ENCODE results near the gene SPDYC. TPM values are rescaled to one million over a fixed set of nuclear protein-coding genes. Genes with fewer than 3 reads are reported as not detected.

SPDYC gene
- total and polyA plus RNA-seq, 11 donors = not detected

DNA sequence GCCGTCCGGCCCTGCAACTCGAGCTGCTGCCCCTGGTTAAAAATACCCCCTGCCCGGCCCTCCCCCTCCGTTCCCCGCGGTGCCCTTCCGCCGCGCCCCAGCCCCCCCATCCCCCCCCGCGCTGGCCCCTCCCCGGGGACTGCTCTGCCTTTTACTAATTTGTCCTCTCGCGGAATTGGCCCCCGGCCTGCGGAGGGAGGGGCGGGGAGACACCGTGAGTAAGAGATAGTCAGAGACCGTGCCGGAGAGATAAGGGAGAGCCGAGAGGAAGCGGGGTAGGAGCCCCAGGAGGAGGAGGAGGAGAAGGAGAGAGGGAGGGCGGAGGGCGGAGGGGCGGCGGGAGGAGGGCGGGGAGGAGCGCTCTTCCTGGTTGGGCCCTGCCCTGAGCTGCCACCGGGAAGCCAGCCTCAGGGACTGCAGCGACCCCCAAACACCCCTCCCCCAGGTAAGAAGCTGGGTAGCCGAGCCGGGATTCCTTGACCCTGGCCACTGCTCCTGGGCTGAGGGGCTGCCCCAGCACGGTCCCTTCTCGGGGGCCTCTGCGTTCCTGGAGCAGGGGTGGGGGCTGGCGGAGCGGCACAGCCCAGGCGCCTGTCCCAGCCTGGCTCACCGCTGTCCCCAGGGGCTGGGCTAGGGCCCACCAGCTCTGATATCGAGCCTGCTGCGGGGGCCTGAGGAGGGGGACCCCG is 11.7 kb downstream of the SPDYC start, which contains the start of gene CAPN1:
TSS of gene CAPN1 (plus strand) at position 360 of the 689 bp plus-strand sequence. CDS start 774 bp downstream, outside the sequence.
- peak within 1 kb of the TSS; percentile 73 to 98 (median 93) for H3K27ac ChIP-seq
- peaks cover 0 to 31% (median 21%) of the 10 kb centered on the region in 9 donors for H3K36me3 ChIP-seq
- no peak for TF ChIP-seq POLR2A (IDR thresholded peaks at IDR 0.05)
- TF ChIP-seq, protein P1, sequence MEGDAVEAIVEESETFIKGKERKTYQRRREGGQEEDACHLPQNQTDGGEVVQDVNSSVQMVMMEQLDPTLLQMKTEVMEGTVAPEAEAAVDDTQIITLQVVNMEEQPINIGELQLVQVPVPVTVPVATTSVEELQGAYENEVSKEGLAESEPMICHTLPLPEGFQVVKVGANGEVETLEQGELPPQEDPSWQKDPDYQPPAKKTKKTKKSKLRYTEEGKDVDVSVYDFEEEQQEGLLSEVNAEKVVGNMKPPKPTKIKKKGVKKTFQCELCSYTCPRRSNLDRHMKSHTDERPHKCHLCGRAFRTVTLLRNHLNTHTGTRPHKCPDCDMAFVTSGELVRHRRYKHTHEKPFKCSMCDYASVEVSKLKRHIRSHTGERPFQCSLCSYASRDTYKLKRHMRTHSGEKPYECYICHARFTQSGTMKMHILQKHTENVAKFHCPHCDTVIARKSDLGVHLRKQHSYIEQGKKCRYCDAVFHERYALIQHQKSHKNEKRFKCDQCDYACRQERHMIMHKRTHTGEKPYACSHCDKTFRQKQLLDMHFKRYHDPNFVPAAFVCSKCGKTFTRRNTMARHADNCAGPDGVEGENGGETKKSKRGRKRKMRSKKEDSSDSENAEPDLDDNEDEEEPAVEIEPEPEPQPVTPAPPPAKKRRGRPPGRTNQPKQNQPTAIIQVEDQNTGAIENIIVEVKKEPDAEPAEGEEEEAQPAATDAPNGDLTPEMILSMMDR (IDR thresholded peaks at IDR 0.05) = no peak
- peaks cover 0 to 30% (median 12%) of the 10 kb centered on the region in 12 donors for H3K4me1 ChIP-seq
- intact Hi-C loops (cut with DNase I) = loop anchor here in 9 of 10 donors (2.0 to 10.0 kb wide), 8 partner anchors 44 to 169 kb away; partner anchors contain the start of genes TM7SF2 (in 5 of the 9), ARL2 (in 2 of the 9), FAU (in 2 of the 9) and MRPL49 (in 2 of the 9)
- H3K27me3 ChIP-seq = no peaks in the 10 kb centered on the region
- 0 to 1% (median 0%) methylated on average over 15 to 43 of the region's 43 CpGs for WGBS, 4 donors
- H3K4me3 ChIP-seq = peak within 1 kb of the TSS; percentile 65 to 98 (median 80)
- H3K9me3 ChIP-seq = no peaks in the 10 kb centered on the region
- peak; percentile 79 to 92 (median 91) for DNase-seq
- ATAC-seq = peak; percentile 68 to 86 (median 82)

DNA sequence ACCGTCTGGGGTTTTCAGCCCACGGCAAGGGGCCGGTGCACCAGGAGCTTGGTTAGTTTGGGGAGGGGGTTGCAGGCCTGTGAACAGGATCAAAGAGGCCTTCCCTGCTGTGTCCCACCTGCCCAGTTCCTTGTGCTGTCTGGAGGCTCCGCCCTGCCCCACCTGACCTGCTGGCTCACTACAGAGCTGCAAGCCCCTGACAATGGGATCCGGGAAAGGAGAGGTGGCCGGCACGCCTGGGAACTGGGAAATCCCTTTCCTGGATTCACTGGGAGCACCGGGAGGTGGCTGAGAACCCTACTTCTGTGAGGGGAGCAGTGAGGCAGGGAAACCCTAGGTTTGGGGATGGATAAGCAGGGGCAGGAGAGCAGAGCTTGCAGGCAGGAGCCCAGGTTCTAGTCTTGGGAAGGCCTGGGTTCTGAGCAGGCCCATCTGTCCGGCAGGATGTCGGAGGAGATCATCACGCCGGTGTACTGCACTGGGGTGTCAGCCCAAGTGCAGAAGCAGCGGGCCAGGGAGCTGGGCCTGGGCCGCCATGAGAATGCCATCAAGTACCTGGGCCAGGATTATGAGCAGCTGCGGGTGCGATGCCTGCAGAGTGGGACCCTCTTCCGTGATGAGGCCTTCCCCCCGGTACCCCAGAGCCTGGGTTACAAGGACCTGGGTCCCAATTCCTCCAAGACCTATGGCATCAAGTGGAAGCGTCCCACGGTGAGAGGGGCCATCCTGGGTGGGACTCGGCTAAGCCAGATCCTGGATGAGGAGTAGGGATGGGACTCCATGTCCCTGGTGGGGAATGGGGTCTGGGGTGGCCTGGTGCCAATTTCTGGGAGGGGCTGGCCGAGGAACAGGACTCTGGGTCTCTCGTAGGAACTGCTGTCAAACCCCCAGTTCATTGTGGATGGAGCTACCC is 12.5 kb downstream of the SPDYC start:
- intact Hi-C loops (cut with DNase I) = loop anchor here in 8 of 10 donors (5.0 to 10.0 kb wide), 5 partner anchors 45 to 170 kb away; partner anchors contain the start of genes TM7SF2 (in 3 of the 8), FAU (in 2 of the 8), MRPL49 (in 2 of the 8) and ARL2 (in 1 of the 8)
- 34 to 42% (median 40%) methylated on average over 10 to 23 of the region's 23 CpGs for WGBS, 4 donors
- no peak for TF ChIP-seq POLR2A (IDR thresholded peaks at IDR 0.05)
- TF ChIP-seq, protein P1 (IDR thresholded peaks at IDR 0.05) = no peak

DNA sequence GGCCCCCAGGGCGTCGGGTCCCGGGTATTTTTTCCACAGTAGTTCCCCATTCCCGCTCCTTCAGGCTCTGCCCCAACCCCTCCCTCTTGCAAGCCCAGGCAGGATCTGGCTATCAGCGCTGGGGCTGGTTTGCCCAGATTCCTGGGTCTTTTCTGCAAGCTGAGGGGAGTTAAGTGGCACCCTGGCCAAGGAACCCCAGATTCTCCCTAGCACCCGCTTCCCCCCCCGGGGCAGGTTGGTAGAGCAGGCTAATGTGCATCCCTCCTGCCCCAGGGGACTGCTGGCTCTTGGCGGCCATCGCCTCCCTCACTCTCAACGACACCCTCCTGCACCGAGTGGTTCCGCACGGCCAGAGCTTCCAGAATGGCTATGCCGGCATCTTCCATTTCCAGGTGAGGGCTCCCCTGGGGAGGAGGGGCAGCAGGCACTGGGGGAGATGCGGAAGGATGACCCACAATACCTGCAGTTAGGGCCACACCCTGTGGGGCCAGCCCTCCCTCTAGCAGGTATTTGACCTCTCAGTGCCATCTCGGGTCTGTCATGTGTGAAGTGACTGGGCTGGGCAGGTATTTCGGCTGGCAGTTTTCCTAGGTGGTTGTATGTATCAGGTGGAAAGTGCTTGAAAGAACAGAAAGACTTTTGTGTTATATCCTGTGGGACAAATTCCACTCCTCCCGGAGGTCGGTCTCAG is 13.3 kb downstream of the SPDYC start:
- Histone ChIP-seq H3K4me1 (peaks cover 0 to 30% (median 12%) of the 10 kb centered on the region in 12 donors), H3K9me3 (no peaks in the 10 kb centered on the region), H3K27me3 (no peaks in the 10 kb centered on the region), H3K27ac (peak overlapping the region in 4 of 12 donors; percentile 15 to 98 (median 93)), H3K36me3 (peaks cover 0 to 48% (median 36%) of the 10 kb centered on the region in 9 donors), H3K4me3 (peak overlapping the region in 6 of 12 donors; percentile 65 to 98 (median 88))
- intact Hi-C loops (cut with DNase I) = loop anchor here in 8 of 10 donors (5.0 to 10.0 kb wide), 5 partner anchors 46 to 171 kb away; partner anchors contain the start of genes TM7SF2 (in 3 of the 8), FAU (in 2 of the 8), MRPL49 (in 2 of the 8) and ARL2 (in 1 of the 8)
- TF ChIP-seq POLR2A (IDR thresholded peaks at IDR 0.05) = no peak
- TF ChIP-seq, protein P1 (IDR thresholded peaks at IDR 0.05) = no peak
- ATAC-seq (no peak), DNase-seq (no peak)
- 81 to 86% (median 85%) methylated on average over 17 to 19 of the region's 19 CpGs for WGBS, 4 donors

More for the DNA sequence above, 12.5 kb downstream of the SPDYC start:
- peak; percentile 19 to 61 (median 32) for ATAC-seq
- DNase-seq = peak in 4 of 5 donors; percentile 38 to 68 (median 54)
- Histone ChIP-seq H3K36me3 (peaks cover 0 to 39% (median 29%) of the 10 kb centered on the region in 9 donors), H3K9me3 (no peaks in the 10 kb centered on the region), H3K27ac (peak overlapping the region; percentile 73 to 98 (median 93)), H3K4me3 (peak overlapping the region; percentile 65 to 98 (median 80)), H3K4me1 (peaks cover 0 to 30% (median 12%) of the 10 kb centered on the region in 12 donors), H3K27me3 (no peaks in the 10 kb centered on the region)
